ENCODE results near the gene ZNF136.
A peak's percentile ranks its signal among the peaks of the same experiment; 100 is the strongest.

ZNF136 gene

GRCh38 chr19:12162882-12163806 lies at the start of gene ZNF136:
Gene ZNF136, plus strand, starts transcription at chr19:12163096. Its CDS starts 108 bp downstream, at chr19:12163204.
- DNase-seq: peak; percentile 87

GRCh38 chr19:12113121-12113520 lies 49.8 kb upstream of the ZNF136 start:
- no peak for DNase-seq

- DNase-seq: no peak
Measured at GRCh38 chr19:12117201-12117970, 45.5 kb upstream of the ZNF136 start.

- DNase-seq: no peak
Measured at GRCh38 chr19:12126707-12127106, 36.2 kb upstream of the ZNF136 start.

GRCh38 chr19:12133069-12133468 lies 29.8 kb upstream of the ZNF136 start:
- no peak for DNase-seq

- no peak for DNase-seq
Measured at GRCh38 chr19:12137221-12137940, 25.5 kb upstream of the ZNF136 start.

GRCh38 chr19:12139269-12139668 lies 23.6 kb upstream of the ZNF136 start:
- no peak for DNase-seq

GRCh38 chr19:12139885-12140544 lies 22.9 kb upstream of the ZNF136 start, which contains the start of gene ZNF20:
Gene ZNF20, minus strand, starts transcription at chr19:12140350. Its CDS starts 168 bp downstream, at chr19:12140182.
- peak; percentile 89 for DNase-seq

- DNase-seq: peak; percentile 81
Measured at GRCh38 chr19:12140545-12141404, 22.1 kb upstream of the ZNF136 start.

GRCh38 chr19:12141405-12141736 lies 21.5 kb upstream of the ZNF136 start:
- DNase-seq: no peak

GRCh38 chr19:12145348-12145747 lies 17.5 kb upstream of the ZNF136 start:
- DNase-seq: no peak

GRCh38 chr19:12155324-12155860 lies 7.5 kb upstream of the ZNF136 start:
- no peak for DNase-seq

- DNase-seq: no peak
Measured at GRCh38 chr19:12156223-12157058, 6.5 kb upstream of the ZNF136 start, which contains the start of gene ZNF625. Gene ZNF625, minus strand, starts transcription at chr19:12156734. Its CDS starts 176 bp downstream, at chr19:12156558.

GRCh38 chr19:12159773-12160414 lies 3.0 kb upstream of the ZNF136 start:
- DNase-seq: no peak

GRCh38 chr19:12162513-12162881 lies 399 bp upstream of the ZNF136 start:
- no peak for DNase-seq

GRCh38 chr19:12163826-12164225 lies 930 bp downstream of the ZNF136 start:
- DNase-seq: no peak

- no peak for DNase-seq
Measured at GRCh38 chr19:12166626-12167025, 3.7 kb downstream of the ZNF136 start.

- no peak for DNase-seq
Measured at GRCh38 chr19:12180377-12180776, 17.5 kb downstream of the ZNF136 start.

GRCh38 chr19:12187625-12188024 lies 24.7 kb downstream of the ZNF136 start:
- no peak for DNase-seq

Measured in activated T-cell treated with anti-CD3 and anti-CD28 coated beads for 4 hours (primary cell).